ENCODE results near the gene KPNA1.
"Not testable (repeated sequence)": the region's sequence is repeated elsewhere in the genome, so short reads cannot be mapped to it uniquely, and the experiment has no call there.

Gene KPNA1

DNA sequence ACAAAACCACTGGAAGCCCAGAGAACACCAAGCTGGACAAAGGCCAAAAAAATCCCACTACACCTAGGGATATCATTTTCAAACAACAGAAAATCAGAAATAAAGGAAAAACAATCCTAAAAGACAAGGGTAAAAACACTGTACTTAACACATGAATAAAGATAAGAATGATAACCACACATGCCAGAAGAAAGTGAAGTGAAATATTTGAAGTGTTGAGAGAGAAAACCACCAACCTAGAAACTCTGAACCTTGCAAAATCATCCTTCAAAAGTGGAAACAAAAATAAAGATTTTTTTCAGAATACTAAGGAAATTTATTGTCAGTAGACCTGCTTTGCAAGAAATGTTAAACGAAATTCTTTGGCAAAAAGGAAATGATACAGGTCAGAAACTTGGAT lies 45.1 kb downstream of the KPNA1 start:
- no peak for DNase-seq

DNA sequence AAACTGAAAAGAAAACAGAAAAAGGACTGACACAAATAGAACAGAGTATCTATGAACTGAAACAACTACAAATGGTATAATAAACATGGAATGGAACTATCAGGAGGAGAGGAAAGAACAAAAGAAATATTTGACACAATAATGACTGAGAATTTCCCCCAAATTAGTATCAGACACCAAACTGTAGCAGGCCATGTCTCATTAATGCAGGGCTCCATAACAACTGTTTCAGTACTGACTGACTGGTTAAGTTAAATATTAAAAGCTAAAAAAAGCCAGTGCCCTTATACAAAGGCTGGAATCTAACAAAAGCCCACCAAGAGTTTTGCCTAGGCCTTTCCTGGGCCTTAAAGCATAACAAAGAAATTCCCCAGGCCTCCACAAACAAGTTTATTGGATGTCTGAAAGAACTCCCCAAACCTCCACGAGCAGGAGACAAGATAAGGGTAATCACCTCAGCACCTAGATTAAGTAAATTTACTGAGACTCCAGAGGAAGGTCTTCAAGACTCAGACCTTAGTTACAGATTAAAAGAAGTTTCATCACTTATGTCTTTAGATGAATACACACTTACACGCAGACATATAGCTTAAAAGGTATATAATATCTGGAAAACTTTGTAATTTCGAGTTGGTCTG lies 45.7 kb downstream of the KPNA1 start:
- DNase-seq: no peak

DNA sequence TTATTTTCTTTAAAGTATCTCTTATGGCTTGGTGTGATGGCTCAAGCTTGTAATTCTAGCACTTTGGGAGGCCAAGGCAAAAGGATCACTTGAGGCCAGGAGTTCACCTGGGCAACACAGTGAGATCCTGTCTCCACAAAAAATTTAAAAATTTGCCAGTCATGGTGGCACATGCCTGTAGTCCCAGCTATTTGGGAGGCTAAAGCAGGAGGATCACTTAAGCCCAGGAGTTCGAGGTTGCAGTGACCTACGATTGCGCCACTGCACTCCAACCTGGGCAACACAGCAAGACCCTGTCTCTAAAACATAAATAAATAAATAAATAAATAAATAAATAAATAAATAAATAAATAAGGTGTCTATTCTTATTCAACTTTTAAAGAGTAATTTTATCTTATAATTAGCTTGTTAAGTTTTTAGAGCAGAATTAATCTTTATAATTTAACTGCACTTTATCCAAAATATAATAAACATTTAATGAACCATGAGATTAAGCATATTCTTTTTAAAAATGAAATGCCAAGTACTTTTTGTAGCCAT lies 48.0 kb downstream of the KPNA1 start:
- DNase-seq: no peak

DNA sequence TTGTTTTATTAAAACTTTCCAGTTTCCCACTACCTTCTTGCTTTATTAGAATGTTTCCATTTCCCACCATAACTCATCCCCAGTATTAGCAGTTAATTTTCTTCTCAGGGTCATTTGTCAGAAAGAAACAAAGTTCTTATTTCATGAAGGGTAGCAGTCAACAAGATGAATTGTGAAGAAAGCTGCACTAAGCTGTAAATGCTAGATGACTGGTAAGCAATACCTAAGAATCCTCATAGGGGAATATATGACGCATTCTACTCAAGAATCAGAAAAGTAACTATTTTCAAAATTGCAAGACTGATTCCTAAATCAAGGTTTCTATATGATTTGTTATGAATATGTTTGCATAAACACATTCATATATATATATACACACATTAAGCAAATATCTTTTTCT lies 50.1 kb downstream of the KPNA1 start:
- no peak for DNase-seq

DNA sequence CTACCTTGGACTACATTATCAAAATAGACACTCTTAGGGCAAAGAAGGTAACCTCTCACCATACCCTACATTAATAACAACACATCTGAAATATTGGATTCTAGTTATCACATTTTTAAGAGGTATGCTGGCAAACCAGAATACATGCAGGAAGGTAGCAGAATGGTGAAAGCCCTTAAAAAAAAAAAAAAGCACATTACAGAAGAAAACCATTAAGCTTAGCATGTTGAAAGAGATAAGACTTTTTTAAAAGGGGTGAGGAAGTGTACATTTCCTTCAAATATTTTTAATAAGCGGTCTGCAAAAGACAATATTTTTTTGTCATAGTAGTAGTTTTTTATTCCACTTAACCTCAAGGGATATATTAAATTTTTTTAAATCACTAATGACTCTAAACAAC lies 52.3 kb downstream of the KPNA1 start:
- DNase-seq: no peak

DNA sequence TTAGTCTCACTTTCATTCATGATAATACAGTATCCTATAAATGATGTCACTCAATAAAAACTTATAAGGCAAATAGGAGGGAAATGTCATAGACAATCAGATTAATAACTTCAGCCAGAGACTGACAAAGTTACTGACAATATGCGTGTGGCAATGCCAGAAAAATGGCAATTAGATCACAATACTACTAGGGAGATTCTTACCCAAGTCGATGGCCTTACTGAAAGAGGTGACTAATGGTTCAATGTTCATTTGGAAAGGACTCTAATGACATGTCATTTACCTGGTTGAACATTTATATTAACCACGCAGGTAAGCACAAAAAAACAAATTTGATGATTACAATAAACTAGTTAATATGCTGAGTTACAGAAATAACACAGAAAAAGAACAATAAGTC lies 52.9 kb downstream of the KPNA1 start:
- DNase-seq: no peak

DNA sequence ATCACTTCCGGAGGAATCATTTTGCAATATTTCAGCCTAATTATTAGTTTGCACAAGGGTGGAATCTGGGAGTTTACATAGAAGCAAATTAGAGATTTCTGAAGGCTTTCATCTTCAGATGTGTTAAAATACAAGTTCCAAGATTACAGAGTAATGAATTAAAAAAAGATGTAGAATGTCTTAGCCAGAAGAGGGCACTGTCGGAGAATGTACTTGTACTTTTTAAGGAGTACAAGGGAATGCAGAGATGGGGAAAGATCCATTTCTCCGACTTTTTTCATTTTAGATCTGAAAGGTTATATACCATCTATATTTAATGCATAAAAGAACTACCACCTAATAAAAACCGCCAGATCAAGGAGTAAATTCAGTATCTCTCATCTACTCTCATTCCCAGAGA lies 55.7 kb downstream of the KPNA1 start:
- no peak for DNase-seq

DNA sequence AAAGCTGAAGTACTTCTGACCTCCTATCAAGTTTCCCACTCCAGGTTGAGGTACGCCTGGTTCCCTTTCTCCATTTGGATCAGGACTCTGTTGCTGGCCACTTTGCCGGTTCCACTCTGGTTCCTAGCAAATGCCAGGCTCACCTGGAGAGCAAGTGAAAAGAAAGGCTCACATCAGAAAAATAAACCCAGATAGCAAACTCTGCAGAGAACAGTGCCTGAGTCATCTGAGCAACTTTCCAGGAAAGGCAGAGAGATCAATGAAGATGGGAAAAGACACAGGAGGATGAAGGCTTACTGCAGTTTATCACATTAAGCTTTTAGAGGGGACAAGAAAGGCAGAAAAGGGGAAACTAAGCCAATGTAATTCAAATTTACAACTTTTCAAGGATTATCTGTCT lies 57.0 kb downstream of the KPNA1 start:
- DNase-seq: no peak

DNA sequence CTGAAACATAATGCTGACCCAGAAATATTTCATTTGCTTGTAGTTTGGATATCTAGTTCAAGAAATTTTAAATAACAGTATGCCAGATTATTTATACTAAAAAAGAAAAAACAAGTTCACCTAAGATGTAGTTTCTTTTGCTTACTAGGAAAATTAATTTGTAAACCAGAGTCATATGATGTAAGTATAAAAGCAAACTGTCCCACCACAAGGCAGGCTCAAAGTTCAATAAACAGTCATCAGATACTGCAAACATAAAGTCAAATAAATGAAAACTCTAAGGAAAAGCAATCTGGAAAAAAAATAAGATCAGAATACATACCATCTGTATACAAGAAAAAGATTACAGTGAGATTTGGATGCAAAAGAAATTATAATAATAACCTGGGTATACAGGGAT lies 58.7 kb downstream of the KPNA1 start:
- DNase-seq: no peak

DNA sequence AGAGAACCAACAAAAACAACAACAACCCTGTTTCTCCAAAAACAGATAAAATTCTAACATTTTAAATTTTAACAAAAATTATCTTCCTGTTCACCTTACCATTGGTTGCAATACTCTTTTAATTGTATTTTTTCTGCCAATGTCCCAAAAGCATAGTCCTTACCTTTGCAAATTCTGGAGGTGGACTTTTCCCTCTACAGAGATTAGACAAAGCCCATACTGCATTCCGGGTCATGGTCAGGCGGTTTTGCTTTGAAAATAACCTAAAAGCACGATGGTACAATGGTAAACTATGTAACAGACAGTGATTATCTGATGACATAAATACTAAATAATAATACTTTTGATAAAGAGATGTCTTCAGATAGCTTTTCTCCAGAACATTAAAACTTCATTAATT lies 63.4 kb downstream of the KPNA1 start:
- no peak for DNase-seq

DNA sequence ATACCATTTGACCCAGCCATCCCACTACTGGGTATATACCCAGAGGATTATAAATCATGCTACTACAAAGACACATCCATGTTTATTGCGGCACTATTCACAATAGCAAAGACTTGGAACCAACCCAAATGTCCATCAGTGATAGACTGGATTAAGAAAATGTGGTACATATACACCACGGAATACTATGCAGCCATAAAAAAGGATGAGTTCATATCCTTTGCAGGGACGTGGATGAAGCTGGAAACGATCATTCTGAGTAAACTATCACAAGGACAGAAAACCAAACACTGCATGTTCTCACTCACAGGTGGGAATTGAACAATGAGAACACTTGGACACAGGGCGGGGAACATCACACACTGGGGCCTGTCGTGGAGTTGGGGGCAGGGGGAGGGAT lies 66.5 kb downstream of the KPNA1 start:
- DNase-seq: not testable (repeated sequence)

DNA sequence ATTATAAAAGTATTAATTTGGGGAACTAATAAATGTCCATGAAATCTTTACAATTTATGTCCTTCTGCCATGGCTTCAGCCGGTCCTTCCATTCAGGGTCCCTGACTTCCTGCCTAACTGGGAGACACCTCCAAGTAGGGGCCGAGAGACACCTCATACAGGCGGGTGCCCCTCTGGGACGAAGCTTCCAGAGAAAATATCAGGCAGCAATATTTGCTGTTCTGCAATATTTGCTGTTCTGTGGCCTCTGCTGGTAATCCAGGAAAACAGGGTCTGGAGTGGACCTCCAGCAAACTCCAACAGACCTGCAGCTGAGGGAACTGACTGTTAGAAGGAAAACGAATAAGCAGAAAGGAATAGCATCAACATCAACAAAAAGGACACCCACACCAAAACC lies 70.2 kb downstream of the KPNA1 start:
- not testable (repeated sequence) for DNase-seq

DNA sequence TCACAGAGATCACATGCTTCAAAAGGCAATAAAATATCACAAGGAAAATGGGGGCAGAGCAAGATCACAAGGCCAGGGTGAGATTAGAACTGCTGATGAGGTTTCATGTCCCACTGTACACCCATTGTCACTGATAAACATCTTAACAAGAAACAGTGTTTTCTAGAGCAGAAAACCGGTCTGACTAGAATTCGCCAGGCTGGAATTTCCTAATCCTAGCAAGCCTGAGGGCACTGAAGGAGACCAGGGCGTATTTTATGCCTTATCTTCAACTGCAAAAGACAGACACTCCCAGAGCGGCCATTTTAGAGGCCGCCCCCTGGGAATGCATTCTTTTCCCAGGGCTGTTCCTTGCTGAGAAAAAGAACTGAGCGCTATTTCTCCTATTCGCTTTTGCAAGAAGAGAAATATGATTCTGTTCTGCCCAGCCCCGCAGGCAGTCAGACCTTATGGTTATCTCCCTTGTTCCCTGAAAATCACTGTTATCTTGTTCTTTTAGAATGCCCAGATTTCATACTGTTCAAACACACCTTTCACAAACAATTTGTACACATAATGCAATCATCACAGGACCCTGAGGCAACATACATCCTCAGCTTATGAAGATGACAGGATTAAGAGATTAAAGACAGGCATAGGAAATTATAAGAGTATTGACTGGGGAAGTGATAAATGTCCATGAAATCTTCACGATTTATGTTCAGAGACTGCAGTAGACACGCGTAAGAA lies 70.8 kb downstream of the KPNA1 start:
- not testable (repeated sequence) for DNase-seq

DNA sequence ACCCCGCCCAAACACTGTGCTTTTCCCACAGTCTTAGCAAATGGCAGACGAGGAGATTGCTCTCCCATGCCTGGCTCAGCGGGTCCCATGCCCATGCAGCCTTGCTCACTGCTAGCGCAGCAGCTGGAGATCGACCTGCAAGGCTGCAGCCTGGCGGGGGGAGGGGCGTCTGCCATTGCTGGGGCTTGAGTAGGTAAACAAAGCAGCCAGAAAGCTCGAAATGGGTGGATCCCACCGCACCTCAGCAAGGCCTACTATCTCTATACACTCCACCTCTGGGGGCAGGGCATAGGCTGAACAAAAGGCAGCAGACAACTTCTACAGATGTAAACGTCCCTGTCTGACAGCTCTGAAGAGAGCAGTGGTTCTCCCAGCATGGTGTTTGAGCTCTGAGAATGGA lies 71.6 kb downstream of the KPNA1 start:
- DNase-seq: no peak

DNA sequence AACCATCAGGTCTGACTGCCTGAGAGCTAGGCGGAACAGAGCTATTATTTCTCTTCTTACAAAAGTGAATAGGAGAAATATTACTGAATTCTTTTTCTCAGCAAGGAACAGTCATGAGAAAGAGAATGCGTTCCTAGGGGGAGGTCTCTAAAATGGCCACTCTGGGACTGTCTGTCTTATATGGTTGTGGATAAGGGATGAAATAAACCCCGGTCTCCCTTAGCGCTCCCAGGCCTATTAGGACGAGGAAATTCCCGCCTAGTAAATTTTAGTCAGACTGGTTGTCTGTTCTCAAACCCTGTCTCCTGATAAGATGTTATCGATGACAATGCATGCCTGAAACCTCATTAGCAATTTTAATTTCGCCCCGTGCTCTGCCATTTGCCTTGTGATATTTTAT lies 78.8 kb downstream of the KPNA1 start:
- DNase-seq: no peak

DNA sequence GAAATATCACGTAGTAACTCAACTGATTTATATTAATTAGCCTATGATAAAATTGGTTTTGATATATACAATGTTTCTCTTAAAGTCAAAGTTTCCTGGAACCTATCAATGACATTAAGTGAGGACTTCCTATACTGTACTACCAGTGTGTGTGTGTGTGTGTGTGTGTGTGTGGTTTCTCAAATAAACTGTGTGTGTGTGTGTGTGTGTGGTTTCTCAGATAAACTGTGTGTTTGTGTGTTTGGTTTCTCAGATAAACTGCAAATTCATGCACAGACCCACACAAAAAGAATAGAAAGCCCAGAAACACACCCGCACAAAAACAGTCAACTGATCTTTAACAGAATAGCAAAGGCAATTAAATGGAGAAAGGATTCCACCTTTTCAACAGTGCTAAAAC lies 84.4 kb downstream of the KPNA1 start:
- DNase-seq: no peak

DNA sequence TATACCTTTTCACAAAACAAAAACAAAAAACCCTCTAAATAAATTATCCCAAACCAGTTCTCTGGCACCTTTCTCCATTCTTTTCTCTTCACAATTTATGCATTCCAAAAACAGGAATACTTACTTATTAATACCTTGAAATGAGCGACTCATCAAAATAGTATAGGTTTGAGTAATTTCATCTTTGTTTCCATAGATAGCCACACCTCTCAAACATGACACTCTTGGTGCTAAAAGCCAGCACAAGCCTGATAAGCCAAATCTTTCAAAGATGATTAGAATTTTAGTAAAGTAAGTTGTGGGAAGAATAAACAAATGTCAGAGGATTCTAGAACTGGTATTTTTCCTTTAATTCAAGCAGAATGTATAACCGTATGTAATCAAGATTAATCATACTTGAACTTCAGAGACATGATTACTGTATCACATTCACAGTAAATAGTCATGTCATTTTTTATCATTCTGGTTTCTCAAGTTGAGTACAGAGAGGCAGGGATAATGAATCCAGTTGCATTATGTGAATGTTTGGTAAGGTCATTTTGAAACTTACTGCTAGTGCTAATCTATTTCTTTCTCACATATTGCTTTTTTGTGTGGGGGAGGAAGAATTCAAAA lies 86.8 kb downstream of the KPNA1 start:
- no peak for DNase-seq

DNA sequence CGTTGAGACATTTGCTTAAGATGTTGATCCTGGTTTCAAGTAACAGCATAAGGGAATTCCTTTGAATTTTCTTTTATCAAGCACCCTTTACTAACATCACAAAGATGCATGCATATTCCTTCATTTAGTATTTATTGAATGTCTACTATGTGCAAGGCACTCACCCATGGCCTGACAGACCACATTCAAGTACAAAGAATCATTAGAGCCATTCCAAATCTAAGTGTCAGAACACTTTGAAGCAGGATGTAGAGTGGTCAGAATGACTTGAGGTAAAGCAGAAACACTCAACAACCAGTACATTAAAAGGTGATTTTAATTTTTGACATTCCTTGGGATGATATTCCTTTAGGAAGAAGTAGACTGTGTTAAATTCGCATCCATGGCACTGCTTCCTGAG lies 92.9 kb downstream of the KPNA1 start:
- DNase-seq: no peak

DNA sequence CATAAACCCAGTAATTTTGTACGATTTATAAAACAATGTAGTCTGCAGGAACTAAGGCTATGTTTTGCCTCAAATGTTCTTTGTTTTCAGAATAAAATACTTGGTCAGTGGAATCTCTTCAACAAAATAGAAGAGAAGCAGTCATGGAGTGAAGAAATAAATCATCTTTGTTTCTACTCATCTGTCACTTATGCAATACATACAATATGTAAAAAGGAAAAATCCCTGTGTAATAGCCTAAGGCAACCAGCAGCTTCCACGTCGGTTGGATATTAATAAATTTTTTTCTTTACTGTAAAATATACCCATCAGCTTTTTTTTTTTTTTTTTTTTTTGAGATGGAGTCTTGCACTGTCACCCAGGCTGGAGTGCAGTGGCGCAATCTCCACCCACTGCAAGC lies 93.6 kb downstream of the KPNA1 start:
- DNase-seq: no peak

DNA sequence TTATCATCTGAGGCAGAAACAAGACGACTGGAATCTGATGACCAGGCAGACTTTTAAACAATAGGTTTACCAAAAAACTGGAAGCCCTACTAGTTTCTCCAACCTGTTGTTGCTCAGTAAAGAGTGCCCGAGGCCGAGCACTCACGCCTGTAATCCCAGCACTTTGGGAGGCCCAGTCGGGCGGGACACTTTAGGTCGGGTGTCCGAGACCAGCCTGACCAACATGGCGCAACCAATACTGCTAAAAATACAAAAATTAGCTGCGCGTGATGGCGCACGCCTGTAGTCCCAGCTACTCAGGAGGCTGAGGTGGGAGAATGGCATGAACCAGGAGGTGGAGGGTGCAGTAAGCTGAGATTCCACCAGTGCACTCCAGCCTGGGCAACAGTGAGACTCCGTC lies 97.8 kb downstream of the KPNA1 start:
- DNase-seq: no peak

DNA sequence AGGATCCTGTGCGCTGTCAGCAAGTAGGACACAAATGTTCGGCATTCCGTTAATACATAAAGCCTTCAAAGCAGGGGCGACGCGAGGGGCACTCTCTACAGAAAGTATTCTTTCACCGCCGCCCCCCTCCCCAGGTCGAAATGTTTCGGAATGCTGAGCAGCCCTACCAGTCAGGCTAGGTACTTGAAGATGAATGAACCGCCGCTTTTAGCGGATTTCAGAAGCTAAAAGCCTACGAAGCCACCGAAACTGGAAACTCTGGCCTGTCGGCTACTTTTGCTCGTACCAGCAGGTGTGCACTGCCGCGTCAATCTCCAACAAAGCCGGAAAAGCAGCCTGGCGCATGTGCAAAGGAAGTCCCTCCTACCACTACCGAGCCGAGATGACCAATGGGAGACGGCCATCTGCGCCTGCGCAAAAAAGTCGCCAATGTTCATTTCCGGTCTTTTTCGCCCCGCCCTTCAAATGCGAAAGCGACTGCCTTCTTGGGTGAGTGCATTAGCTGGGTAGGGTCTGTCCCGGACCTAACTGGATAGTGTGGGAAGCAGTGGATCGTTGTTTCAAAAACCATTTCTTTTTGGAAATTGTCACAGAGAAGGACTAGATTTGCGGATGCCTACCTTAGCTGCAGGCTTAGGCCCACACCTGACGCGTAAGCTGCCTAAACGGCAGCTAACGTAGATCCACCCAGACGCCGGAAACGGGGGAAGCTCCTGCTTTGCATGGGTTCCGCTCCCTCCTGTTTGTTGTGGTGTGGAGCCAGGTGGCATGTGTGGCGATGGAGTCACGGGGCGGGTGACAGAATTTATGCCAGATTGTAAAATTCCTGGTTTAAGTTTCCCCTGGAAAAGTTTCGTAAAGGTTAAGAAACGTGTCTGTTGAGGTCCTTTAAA lies 98.7 kb downstream of the KPNA1 start, which contains the start of gene WDR5B:
Gene WDR5B (minus strand): TSS at position 301 of the 893 bp plus-strand sequence. CDS start 534 bp downstream, outside the sequence.
- no peak for DNase-seq

DNA sequence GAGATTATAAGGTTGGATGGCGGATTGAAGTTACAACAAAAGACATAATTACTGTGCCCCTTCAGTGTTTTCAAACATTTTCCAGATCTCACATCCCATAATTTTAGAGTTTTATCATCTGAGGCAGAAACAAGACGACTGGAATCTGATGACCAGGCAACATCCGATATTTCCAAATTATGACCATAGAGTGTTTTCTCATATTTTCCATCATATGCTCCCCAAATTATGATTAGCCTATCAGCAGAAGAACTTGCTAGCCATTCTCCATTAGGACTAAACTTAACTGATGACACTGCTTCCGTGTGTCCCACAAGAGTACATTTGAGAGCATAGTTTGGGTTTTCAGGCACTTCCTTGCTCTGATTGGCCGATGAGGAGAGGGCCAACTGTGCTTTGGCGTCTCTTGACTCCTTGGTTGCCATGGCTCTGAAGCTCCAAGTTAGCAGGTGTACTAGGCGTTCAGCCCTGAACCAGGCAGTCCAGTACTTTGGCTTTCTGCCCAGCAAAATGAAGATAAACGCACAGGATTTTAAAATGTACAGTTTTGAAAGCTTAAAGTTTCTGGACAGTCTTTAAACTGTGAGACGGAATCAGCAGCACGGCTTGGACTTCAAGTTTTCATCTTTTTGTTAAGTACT lies 99.5 kb downstream of the KPNA1 start:
- DNase-seq: no peak

Data from C1 segment of cervical spinal cord (tissue), 14 donors.